ENCODE data around the gene ANO3. TPM values are rescaled to one million over a fixed set of nuclear protein-coding genes. Genes with fewer than 3 reads are reported as not detected.

ANO3 gene
- total RNA-seq, 3 donors from 2014 or later (not counting 1 experiment from before 2014, with no cell fraction given): not detected

DNA sequence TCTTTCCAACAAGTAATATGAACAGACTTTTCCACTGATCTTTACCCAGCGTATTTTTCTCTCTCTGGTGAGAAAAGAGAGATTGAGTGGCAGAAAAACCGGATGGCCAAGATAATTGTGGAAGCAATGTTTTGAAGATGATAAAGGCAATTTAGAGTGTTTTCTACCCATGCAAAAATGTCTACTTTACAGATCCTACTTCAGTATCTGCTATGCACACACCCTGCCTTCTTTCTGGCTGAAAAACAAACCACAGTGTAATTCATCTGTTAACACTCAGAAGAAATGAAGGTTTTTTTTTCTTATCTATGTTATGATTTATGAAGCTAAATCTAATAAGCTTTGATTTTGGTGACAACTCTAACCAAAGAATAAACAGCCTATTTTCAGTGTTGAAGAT, 333.1 kb downstream of the ANO3 start:
- no peak for ATAC-seq
- Mint-ChIP-seq H3K27me3 (ENCODE audit: low read depth in 2 of 2) (no peaks in the 10 kb centered on the region), H3K27ac (no peak overlapping the region), H3K4me3 (no peak overlapping the region), H3K36me3 (no peaks in the 10 kb centered on the region), H3K9me3 (peaks cover 2 to 9% of the 10 kb centered on the region in 2 donors), H3K4me1 (no peaks in the 10 kb centered on the region)
- TF ChIP-seq, protein P1, sequence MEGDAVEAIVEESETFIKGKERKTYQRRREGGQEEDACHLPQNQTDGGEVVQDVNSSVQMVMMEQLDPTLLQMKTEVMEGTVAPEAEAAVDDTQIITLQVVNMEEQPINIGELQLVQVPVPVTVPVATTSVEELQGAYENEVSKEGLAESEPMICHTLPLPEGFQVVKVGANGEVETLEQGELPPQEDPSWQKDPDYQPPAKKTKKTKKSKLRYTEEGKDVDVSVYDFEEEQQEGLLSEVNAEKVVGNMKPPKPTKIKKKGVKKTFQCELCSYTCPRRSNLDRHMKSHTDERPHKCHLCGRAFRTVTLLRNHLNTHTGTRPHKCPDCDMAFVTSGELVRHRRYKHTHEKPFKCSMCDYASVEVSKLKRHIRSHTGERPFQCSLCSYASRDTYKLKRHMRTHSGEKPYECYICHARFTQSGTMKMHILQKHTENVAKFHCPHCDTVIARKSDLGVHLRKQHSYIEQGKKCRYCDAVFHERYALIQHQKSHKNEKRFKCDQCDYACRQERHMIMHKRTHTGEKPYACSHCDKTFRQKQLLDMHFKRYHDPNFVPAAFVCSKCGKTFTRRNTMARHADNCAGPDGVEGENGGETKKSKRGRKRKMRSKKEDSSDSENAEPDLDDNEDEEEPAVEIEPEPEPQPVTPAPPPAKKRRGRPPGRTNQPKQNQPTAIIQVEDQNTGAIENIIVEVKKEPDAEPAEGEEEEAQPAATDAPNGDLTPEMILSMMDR (IDR thresholded peaks at IDR 0.05): no peak
- no peak overlapping the region for H3K4me3 ChIP-seq (ENCODE audit: low read length)
- DNase-seq: no peak
- no peak overlapping the region for H3K27ac ChIP-seq (ENCODE audit: low read length)
- H3K36me3 ChIP-seq (ENCODE audit: control insufficient read depth, insufficient read depth, low read length): no peaks in the 10 kb centered on the region
- H3K4me1 ChIP-seq (ENCODE audit: control insufficient read depth, insufficient read depth, low read length): no peaks in the 10 kb centered on the region
- no peaks in the 10 kb centered on the region for H3K9me3 ChIP-seq (ENCODE audit: control insufficient read depth, insufficient read depth, low read length)
- WGBS (ENCODE audit: insufficient coverage): 80% methylated on average over 1 of the region's 2 CpGs
- intact Hi-C loops (cut with micrococcal nuclease): no loop called here
- H3K27me3 ChIP-seq (ENCODE audit: control insufficient read depth, insufficient read depth, low read length): no peaks in the 10 kb centered on the region

DNA sequence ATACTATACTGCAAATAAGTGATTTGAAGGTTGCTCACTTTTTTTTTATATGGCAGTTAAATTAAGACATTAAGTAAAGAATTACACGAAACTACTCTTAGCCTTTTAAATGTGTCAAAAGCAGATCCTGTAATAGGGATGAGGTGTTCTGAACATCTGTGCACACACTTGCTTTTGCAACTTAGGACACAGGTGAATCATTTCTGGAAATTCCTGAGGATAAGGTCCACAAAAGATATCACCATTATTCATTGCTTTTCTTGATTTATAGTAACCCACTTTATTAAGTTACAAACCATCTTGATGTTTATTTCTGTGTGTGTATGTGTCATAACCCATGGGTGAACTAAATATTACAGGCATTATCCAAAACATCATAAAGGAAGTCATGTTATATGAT, 334.0 kb downstream of the ANO3 start:
- no peak for DNase-seq
- no peaks in the 10 kb centered on the region for H3K27me3 ChIP-seq (ENCODE audit: control insufficient read depth, insufficient read depth, low read length)

DNA sequence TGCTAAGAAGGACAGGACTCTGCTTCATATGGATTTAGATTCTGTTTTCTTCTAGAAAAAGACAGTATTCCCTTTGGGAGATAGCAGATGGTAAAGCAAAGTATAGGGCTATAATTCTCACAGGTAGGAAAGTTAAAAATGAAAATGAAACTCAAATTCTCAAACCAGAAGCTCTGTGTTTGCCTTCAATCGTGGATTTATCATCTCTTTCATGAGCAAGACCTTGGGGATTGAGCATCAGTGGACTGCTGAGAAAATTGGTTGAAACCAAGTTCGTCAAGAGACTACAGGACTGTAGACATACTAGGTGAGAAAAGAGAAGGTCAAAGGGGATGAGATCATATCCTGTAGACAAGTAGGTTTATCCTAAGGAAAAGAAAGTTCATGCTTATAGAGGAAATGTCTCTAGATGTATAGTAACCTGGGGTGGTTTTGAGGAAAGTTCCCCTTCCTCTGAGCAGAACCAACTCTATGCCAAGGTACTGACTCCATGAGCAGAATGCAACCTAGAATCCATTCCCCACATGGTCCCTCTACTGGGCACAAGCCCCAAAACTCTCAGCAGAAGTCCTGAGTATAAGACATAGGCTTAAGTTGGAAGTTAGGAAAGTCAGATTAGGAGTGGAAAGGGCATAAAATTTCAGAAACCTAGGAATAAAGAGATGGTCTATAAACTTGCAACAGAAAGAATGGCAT, 343.5 kb downstream of the ANO3 start:
- Mint-ChIP-seq H3K27ac (no peak overlapping the region), H3K4me3 (no peak overlapping the region), H3K4me1 (no peaks in the 10 kb centered on the region), H3K9me3 (peaks cover 8 to 12% of the 10 kb centered on the region in 2 donors), H3K36me3 (no peaks in the 10 kb centered on the region), H3K27me3 (ENCODE audit: low read depth in 2 of 2) (no peaks in the 10 kb centered on the region)
- Histone ChIP-seq H3K27ac (ENCODE audit: low read length) (no peak overlapping the region), H3K4me3 (ENCODE audit: low read length) (no peak overlapping the region), H3K4me1 (ENCODE audit: control insufficient read depth, insufficient read depth, low read length) (no peaks in the 10 kb centered on the region), H3K27me3 (ENCODE audit: control insufficient read depth, insufficient read depth, low read length) (no peaks in the 10 kb centered on the region), H3K36me3 (ENCODE audit: control insufficient read depth, insufficient read depth, low read length) (no peaks in the 10 kb centered on the region), H3K9me3 (ENCODE audit: control insufficient read depth, insufficient read depth, low read length) (peaks cover 3% of the 10 kb centered on the region)
- no peak for DNase-seq
- ATAC-seq: no peak
- 64% methylated on average over 2 of the region's 2 CpGs for WGBS (ENCODE audit: insufficient coverage)
- TF ChIP-seq, protein P1 (IDR thresholded peaks at IDR 0.05): no peak
- intact Hi-C loops (cut with micrococcal nuclease): no loop called here

More for the DNA sequence above, 334.0 kb downstream of the ANO3 start:
- Mint-ChIP-seq H3K36me3 (no peaks in the 10 kb centered on the region), H3K27me3 (ENCODE audit: low read depth in 2 of 2) (no peaks in the 10 kb centered on the region), H3K27ac (no peak overlapping the region), H3K9me3 (peaks cover 2 to 8% of the 10 kb centered on the region in 2 donors), H3K4me3 (no peak overlapping the region), H3K4me1 (no peaks in the 10 kb centered on the region)
- Histone ChIP-seq H3K27ac (ENCODE audit: low read length) (no peak overlapping the region), H3K4me3 (ENCODE audit: low read length) (no peak overlapping the region), H3K36me3 (ENCODE audit: control insufficient read depth, insufficient read depth, low read length) (no peaks in the 10 kb centered on the region), H3K4me1 (ENCODE audit: control insufficient read depth, insufficient read depth, low read length) (no peaks in the 10 kb centered on the region), H3K9me3 (ENCODE audit: control insufficient read depth, insufficient read depth, low read length) (no peaks in the 10 kb centered on the region)
- intact Hi-C loops (cut with micrococcal nuclease): no loop called here
- TF ChIP-seq, protein P1 (IDR thresholded peaks at IDR 0.05): no peak
- ATAC-seq: no peak
- 100% methylated on average over 1 of the region's 1 CpG for WGBS (ENCODE audit: insufficient coverage)

DNA sequence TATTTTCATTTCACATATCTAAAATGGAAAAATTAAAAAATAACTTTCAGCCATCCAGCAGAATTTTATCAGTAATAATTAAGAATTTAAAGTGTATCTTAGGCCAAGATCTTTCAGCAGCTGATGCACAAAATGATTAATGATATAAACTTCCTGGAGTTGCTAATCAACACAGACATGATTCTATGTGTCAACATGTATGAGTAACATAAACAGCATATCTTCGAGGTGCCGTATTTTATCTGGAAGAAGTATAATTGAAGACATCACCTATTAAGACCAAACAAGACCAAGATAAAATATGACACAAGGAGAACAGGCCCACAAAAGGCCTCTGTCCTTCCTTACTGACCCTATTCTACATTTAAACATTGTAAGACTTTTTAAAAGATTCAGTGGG, 344.7 kb downstream of the ANO3 start:
- H3K36me3 ChIP-seq (ENCODE audit: control insufficient read depth, insufficient read depth, low read length): no peaks in the 10 kb centered on the region
- intact Hi-C loops (cut with micrococcal nuclease): no loop called here
- ATAC-seq (no peak), DNase-seq (no peak)
- no peaks in the 10 kb centered on the region for H3K36me3 Mint-ChIP-seq
- H3K4me1 ChIP-seq (ENCODE audit: control insufficient read depth, insufficient read depth, low read length): no peaks in the 10 kb centered on the region
- no peak overlapping the region for H3K27ac Mint-ChIP-seq
- H3K27me3 ChIP-seq (ENCODE audit: control insufficient read depth, insufficient read depth, low read length): no peaks in the 10 kb centered on the region
- H3K4me3 Mint-ChIP-seq: no peak overlapping the region
- H3K4me3 ChIP-seq (ENCODE audit: low read length): no peak overlapping the region
- H3K4me1 Mint-ChIP-seq: no peaks in the 10 kb centered on the region
- H3K9me3 ChIP-seq (ENCODE audit: control insufficient read depth, insufficient read depth, low read length): peaks cover 3% of the 10 kb centered on the region
- no peak overlapping the region for H3K27ac ChIP-seq (ENCODE audit: low read length)
- peaks cover 8 to 12% of the 10 kb centered on the region in 2 donors for H3K9me3 Mint-ChIP-seq
- no CpG with 5 or more reads among the region's 2 CpGs for WGBS (ENCODE audit: insufficient coverage)
- TF ChIP-seq, protein P1 (IDR thresholded peaks at IDR 0.05): no peak
- no peaks in the 10 kb centered on the region for H3K27me3 Mint-ChIP-seq (ENCODE audit: low read depth in 2 of 2)

Data from natural killer cell (primary cell).